Thymus (tissue), 11 donors: ENCODE measurements around the gene SLC35A2. TPM values are rescaled to one million over a fixed set of nuclear protein-coding genes. Genes with fewer than 3 reads are reported as not detected.
A peak's percentile ranks its signal among the peaks of the same experiment; 100 is the strongest.

Source experiments
- DNase-seq, 9 donors: peaks; one replicate each; pipeline ENCODE4 v3.0.0-alpha.2; 2013; ENCODE audit warnings: low spot score in 9 of 9, low read depth in 6 of 9, missing footprints in 1 of 9
- H3K27ac ChIP-seq, 2 donors: one replicate each; pipeline ENCODE4 v1.5.1; 2013; ENCODE audit warnings: control low read depth in 1 of 2, low read depth in 1 of 2, low read length in 1 of 2, mild to moderate bottlenecking in 1 of 2, moderate library complexity in 1 of 2
- H3K27me3 ChIP-seq, 2 donors: one replicate each; pipeline ENCODE4 v1.5.1; 2013; ENCODE audit warnings: low read length in 1 of 2; ENCODE audit not compliant: control insufficient read depth in 2 of 2, insufficient read depth in 1 of 2
- H3K36me3 ChIP-seq, 2 donors: one replicate each; pipeline ENCODE4 v1.5.1; 2013; ENCODE audit warnings: low read length in 1 of 2, mild to moderate bottlenecking in 1 of 2, moderate library complexity in 1 of 2; ENCODE audit not compliant: control insufficient read depth in 2 of 2, insufficient read depth in 2 of 2
- H3K4me1 ChIP-seq, 2 donors: one replicate each; pipeline ENCODE4 v1.5.1; 2013; ENCODE audit warnings: low read length in 2 of 2; ENCODE audit not compliant: control insufficient read depth in 2 of 2, insufficient read depth in 2 of 2
- H3K4me3 ChIP-seq, 2 donors: one replicate each; pipeline ENCODE4 v1.5.1; 2013; ENCODE audit warnings: low read length in 2 of 2, control low read depth in 1 of 2, mild to moderate bottlenecking in 1 of 2
- H3K9me3 ChIP-seq, 2 donors: one replicate each; pipeline ENCODE4 v1.5.1; 2013; ENCODE audit warnings: low read length in 1 of 2, mild to moderate bottlenecking in 1 of 2; ENCODE audit not compliant: control insufficient read depth in 2 of 2, insufficient read depth in 1 of 2
- WGBS: extraction: QIAGEN DNeasy Blood & Tissue Kit; methylation state at CpG from one replicate; pipeline ENCODE4 v1.1.7; 2013; 5-methylcytosine and 5-hydroxymethylcytosine counted together
- polyA plus RNA-seq: library from polyadenylated mRNA; stranded (reverse); fragments of 200-250 nt; gene quantifications from one replicate; pipeline ENCODE4 v1.2.3, GENCODE V29; 2013
- total RNA-seq: library from RNA; stranded (reverse); fragments of 120-200 nt; gene quantifications from one replicate; pipeline ENCODE4 v1.2.4, GENCODE V29; 2013
- donor health status: healthy.

Gene SLC35A2
- total and polyA plus RNA-seq, 2 donors = 8.4 to 13.3 TPM

DNA sequence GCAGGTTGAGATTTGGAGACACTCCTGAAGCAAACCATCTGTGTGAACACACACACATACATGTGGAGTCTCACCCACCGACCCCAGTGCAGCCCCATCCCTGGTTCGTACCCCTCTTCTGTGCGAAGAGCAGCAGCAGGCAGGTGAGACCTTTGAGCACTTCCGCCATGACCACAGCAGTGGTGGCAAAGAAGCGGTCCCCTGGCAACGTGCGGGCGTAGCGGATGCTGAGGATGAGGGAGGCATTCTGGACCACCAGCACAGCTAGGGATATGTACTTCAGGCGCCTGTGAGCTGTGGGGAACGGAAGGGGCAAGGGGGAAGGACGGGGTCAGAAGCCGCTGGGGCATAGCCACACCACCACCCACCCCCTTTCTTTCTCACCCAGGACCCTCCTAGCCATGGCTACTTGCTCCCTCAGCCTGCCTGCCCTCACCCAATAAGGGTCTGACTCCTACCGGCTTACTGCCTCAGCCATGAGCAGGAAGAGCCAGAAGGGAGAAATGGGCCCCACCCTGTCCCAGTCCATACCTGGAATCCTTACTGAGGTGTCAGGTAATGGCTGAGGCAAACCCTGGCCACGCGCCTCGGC is 1.6 kb downstream of the SLC35A2 start:
- Histone ChIP-seq H3K27me3 (no peaks in the 10 kb centered on the region), H3K9me3 (no peaks in the 10 kb centered on the region), H3K27ac (no peak overlapping the region), H3K4me3 (no peak overlapping the region), H3K4me1 (peaks cover 4 to 18% of the 10 kb centered on the region in 2 donors), H3K36me3 (peaks cover 23 to 27% of the 10 kb centered on the region in 2 donors)
- WGBS = 95% methylated on average over 17 of the region's 17 CpGs
- no peak for DNase-seq

GRCh38 chrX:48908600-48908999 is 2.8 kb downstream of the SLC35A2 start:
- peaks cover 19 to 23% of the 10 kb centered on the region in 2 donors for H3K36me3 ChIP-seq
- no peak overlapping the region for H3K27ac ChIP-seq
- H3K4me1 ChIP-seq = peaks cover 4 to 13% of the 10 kb centered on the region in 2 donors
- H3K27me3 ChIP-seq = no peaks in the 10 kb centered on the region
- no peak overlapping the region for H3K4me3 ChIP-seq
- DNase-seq = no peak
- H3K9me3 ChIP-seq = no peaks in the 10 kb centered on the region
- 97% methylated on average over 1 of the region's 1 CpG for WGBS

GRCh38 chrX:48905090-48905790 is 6.2 kb downstream of the SLC35A2 start:
- Histone ChIP-seq H3K4me1 (no peaks in the 10 kb centered on the region), H3K27ac (no peak overlapping the region), H3K9me3 (peaks cover 0 to 4% of the 10 kb centered on the region in 2 donors), H3K27me3 (no peaks in the 10 kb centered on the region), H3K36me3 (peaks cover 32 to 46% of the 10 kb centered on the region in 2 donors), H3K4me3 (no peak overlapping the region)
- no peak for DNase-seq
- 97% methylated on average over 20 of the region's 20 CpGs for WGBS

- Histone ChIP-seq H3K36me3 (peaks cover 32 to 46% of the 10 kb centered on the region in 2 donors), H3K27ac (no peak overlapping the region)
These were observed 6.8 kb downstream of the SLC35A2 start for GRCh38 chrX:48904626-48905025.

DNA sequence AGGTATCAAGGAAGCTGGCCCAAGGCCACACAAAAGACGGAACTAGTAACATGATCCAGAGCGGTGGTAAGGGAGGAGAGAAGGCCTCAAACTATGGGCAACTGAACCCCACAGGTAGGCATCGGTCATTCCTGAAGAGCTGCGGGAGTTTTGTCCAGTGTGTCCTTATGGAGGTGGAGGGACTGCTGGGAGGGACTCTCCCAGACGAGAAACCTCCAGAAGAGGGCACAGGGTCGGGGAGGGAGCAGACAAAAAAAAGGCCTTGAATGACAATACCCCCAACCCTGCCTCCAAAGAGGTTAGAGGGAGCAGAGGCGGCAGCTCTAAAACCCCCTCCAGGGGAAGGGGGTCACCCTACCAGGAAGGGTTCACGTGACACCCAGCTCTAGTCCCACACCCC is 7.3 kb downstream of the SLC35A2 start:
- no peak for DNase-seq
- no peak overlapping the region for H3K27ac ChIP-seq
- peaks cover 0 to under 1% of the 10 kb centered on the region in 2 donors for H3K4me1 ChIP-seq
- H3K9me3 ChIP-seq = peaks cover 0 to 4% of the 10 kb centered on the region in 2 donors
- peaks cover 32 to 46% of the 10 kb centered on the region in 2 donors for H3K36me3 ChIP-seq
- H3K4me3 ChIP-seq = no peak overlapping the region
- no peaks in the 10 kb centered on the region for H3K27me3 ChIP-seq
- WGBS = 93% methylated on average over 8 of the region's 8 CpGs

More at GRCh38 chrX:48904626-48905025, 6.8 kb downstream of the SLC35A2 start:
- Histone ChIP-seq H3K9me3 (peaks cover 0 to 4% of the 10 kb centered on the region in 2 donors), H3K4me1 (no peaks in the 10 kb centered on the region), H3K4me3 (no peak overlapping the region), H3K27me3 (no peaks in the 10 kb centered on the region)
- 97% methylated on average over 14 of the region's 14 CpGs for WGBS
- DNase-seq = no peak

DNA sequence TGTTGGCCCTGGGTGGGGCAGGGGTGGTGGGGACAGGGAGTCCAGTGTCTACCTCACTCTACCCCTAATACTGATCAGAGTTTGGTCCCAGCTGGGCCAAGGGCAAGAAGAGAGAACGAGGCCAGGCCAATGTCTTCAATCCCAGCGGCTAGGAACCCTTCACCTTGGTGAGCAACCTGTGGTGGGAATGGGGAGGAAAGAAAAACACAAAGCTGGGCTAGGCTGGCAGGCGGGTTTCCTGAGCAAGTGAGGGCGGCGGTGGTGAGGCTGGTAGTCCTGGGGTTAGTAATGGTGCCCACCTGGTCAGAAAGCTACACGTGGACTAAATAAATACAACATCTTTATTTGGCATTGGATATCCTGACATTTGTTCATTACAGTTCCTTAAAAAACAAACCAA is 8.2 kb downstream of the SLC35A2 start:
- Histone ChIP-seq H3K27me3 (no peaks in the 10 kb centered on the region), H3K9me3 (peaks cover 0 to 4% of the 10 kb centered on the region in 2 donors), H3K4me1 (peaks cover 0 to 9% of the 10 kb centered on the region in 2 donors), H3K27ac (no peak overlapping the region), H3K4me3 (no peak overlapping the region), H3K36me3 (peaks cover 33 to 46% of the 10 kb centered on the region in 2 donors)
- no peak for DNase-seq
- over 99% methylated on average over 6 of the region's 6 CpGs for WGBS

DNA sequence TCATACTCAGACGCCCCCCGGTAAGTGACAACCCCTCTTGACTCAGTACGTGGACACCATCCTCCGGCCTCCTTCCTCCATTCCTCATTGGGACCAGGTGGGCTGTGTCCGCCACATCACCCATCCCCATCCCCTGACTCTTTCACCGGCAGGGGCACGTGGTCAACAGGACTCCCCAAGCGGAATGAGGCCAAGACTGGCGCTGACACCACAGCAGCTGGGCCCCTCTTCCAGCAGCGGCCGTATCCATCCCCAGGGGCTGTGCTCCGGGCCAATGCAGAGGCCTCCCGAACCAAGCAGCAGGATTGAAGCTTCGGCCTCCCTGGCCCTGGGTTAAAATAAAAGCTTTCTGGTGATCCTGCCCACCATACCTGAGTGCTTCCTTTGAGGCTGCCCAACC is 8.7 kb downstream of the SLC35A2 start:
- no peak overlapping the region for H3K27ac ChIP-seq
- H3K27me3 ChIP-seq = no peaks in the 10 kb centered on the region
- H3K9me3 ChIP-seq = peaks cover 0 to 7% of the 10 kb centered on the region in 2 donors
- WGBS = 98% methylated on average over 14 of the region's 14 CpGs
- DNase-seq = no peak
- peaks cover 33 to 46% of the 10 kb centered on the region in 2 donors for H3K36me3 ChIP-seq
- H3K4me3 ChIP-seq = no peak overlapping the region
- H3K4me1 ChIP-seq = peaks cover 0 to 9% of the 10 kb centered on the region in 2 donors

- no peak overlapping the region for H3K4me3 ChIP-seq
- no peaks in the 10 kb centered on the region for H3K27me3 ChIP-seq
- peaks cover 0 to 7% of the 10 kb centered on the region in 2 donors for H3K9me3 ChIP-seq
- DNase-seq = no peak
- peaks cover 0 to 9% of the 10 kb centered on the region in 2 donors for H3K4me1 ChIP-seq
- WGBS = 98% methylated on average over 20 of the region's 20 CpGs
- H3K36me3 ChIP-seq = peaks cover 33 to 46% of the 10 kb centered on the region in 2 donors
- H3K27ac ChIP-seq = no peak overlapping the region
These were observed 9.3 kb downstream of the SLC35A2 start for GRCh38 chrX:48902135-48902534.

GRCh38 chrX:48901069-48901468 is 10.4 kb downstream of the SLC35A2 start:
- Histone ChIP-seq H3K27me3 (no peaks in the 10 kb centered on the region), H3K4me1 (peaks cover 7 to 17% of the 10 kb centered on the region in 2 donors), H3K27ac (peak overlapping the region in 1 of 2 donors; percentile 5), H3K9me3 (peaks cover 0 to 7% of the 10 kb centered on the region in 2 donors), H3K4me3 (no peak overlapping the region), H3K36me3 (peaks cover 28 to 46% of the 10 kb centered on the region in 2 donors)
- no peak for DNase-seq
- WGBS = 96% methylated on average over 7 of the region's 7 CpGs
